HG02970 (cell line): ENCODE results near the gene BRMS1.
"Not testable (repeated sequence)": the region's sequence is repeated elsewhere in the genome, so short reads cannot be mapped to it uniquely, and the experiment has no call there.

Experiments used
- ATAC-seq: cut with Tn5 transposase; IDR thresholded peaks from one replicate; pipeline ENCODE4 v1.9.1; 2021; ENCODE audit warnings: mild to moderate bottlenecking, moderate library complexity, moderate number of reproducible peaks; ENCODE audit not compliant: unreplicated experiment, low FRiP score

BRMS1 gene

GRCh38 chr11:66326261-66327111, 18.4 kb downstream of the BRMS1 start:
- no peak for ATAC-seq

GRCh38 chr11:66325263-66325671, 19.6 kb downstream of the BRMS1 start:
- ATAC-seq, result no peak

DNA sequence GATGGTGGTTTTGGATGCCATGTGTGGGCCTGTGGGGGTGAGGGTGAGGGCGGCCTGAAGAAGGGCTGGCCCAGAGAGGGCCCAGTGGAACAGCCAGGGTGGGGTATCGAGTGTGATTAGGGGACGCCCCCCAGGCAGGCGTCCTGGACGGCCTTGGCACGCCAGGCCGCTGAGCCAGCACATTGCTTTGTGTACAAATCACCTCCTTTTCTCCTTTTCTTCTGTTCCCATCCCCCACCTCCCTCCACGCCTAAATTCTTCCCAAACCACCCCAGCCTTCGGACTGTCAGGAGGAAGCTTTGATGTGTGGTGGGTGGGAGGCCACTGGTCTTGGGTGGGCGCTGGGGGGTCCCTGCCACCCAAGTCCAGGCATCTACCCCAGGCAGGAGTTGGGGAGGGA, 20.2 kb downstream of the BRMS1 start:
- ATAC-seq, result no peak

GRCh38 chr11:66323684-66324083, 21.2 kb downstream of the BRMS1 start:
- ATAC-seq, result no peak

DNA sequence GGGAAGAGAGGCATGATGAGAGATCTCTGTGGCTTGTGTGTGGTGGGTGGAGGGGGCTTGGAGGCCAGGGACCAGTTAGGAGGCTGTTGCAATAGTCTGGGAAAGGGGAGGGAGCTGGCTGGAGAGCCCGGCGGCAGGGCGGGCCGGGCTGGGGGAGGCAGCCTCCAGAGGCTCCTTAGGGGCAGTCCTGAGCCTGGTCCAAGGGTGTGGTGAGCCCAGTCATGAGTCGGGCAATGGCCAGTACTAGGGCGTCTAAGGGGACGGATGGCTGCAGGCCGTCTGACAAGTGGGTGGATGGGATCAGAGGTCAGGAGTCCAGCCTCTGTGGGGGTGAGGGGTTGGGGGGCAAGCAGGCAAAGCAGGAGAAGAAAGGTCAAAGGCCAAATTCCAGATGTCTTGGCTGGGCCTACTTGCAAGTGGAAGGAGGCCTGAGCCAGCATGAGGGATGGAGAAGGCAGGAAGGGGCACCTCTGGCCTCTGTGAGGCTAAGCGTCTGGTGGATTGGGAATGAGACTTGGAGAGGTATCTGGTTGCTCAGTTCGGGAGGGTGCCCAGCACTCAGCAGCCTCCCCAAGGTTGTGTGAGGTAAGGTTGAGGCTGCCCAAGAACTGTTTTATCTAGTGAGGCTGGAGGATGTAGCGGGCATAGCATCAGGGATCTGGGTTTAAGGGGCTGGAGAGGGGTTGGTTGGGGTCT, 22.0 kb downstream of the BRMS1 start:
- no peak for ATAC-seq

DNA sequence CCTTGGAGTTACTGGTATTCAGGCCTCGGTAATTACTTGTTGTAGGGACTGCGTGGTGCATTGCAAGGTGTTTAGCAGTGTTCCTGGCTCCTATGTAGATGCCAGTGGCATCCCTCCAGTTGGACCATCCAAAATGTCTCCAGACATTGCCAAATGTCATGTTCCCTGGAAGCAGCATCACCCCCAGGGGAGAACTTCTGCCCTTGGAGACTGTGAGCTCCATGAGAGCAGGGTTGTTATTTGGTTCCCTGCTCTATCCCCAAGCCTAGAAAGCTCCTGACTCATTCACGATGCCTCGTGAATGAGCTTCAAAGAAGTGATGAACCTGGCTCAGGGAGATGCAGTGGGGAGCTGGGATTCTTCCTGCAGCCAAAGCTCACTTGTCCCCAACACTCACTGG, 23.3 kb downstream of the BRMS1 start:
- ATAC-seq, result no peak

GRCh38 chr11:66320748-66321147, 24.2 kb downstream of the BRMS1 start:
- not testable (repeated sequence) for ATAC-seq

GRCh38 chr11:66320289-66320688, 24.6 kb downstream of the BRMS1 start:
- not testable (repeated sequence) for ATAC-seq

- no peak for ATAC-seq
Observed at GRCh38 chr11:66318600-66318970, 26.3 kb downstream of the BRMS1 start.

GRCh38 chr11:66317723-66318599, 26.9 kb downstream of the BRMS1 start:
- no peak for ATAC-seq

DNA sequence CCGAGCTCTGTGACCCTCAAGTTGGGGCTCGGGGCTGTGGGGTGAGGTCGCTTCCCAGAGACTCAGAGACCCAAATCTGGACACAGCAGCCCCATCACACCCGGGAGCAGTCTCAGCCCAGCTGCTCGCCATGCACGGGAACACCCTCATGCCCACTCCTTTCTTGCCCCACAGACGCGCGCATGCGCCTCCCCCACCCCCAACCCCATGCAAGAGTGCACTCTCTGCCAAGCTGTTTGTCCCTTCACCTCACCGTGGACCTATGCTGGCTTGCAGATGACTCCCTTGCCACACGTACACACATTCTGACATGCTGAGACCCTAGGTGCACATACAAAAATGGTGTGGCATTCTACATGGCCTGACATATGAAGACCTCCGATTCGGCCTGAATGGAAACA, 27.6 kb downstream of the BRMS1 start:
- no peak for ATAC-seq

DNA sequence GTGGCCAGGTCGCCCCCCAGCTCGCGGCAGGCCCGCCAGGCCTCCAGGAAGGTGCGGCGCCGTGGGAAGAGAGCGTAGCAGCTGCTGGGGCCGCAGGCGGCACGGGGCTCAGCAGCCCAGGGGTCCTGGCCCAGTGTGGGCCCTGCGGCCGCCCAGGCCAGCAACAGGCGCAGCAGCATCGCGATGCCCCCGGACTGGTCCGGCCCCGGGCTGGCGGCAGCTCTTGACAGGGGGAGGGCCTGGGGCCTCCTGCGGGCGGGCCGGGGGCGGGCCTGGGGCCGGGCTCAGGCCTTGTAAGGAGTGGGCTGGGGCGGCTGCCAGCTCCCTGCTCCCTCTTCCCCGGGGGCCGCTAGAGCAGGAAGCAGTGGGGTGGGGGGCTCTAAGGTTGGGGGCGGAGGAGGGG, 28.1 kb downstream of the BRMS1 start, which contains the start of gene CD248:
CD248 (minus strand) TSS at position 196 of the 403 bp plus-strand sequence; CDS start at position 179, 17 bp downstream.
- ATAC-seq, result no peak

DNA sequence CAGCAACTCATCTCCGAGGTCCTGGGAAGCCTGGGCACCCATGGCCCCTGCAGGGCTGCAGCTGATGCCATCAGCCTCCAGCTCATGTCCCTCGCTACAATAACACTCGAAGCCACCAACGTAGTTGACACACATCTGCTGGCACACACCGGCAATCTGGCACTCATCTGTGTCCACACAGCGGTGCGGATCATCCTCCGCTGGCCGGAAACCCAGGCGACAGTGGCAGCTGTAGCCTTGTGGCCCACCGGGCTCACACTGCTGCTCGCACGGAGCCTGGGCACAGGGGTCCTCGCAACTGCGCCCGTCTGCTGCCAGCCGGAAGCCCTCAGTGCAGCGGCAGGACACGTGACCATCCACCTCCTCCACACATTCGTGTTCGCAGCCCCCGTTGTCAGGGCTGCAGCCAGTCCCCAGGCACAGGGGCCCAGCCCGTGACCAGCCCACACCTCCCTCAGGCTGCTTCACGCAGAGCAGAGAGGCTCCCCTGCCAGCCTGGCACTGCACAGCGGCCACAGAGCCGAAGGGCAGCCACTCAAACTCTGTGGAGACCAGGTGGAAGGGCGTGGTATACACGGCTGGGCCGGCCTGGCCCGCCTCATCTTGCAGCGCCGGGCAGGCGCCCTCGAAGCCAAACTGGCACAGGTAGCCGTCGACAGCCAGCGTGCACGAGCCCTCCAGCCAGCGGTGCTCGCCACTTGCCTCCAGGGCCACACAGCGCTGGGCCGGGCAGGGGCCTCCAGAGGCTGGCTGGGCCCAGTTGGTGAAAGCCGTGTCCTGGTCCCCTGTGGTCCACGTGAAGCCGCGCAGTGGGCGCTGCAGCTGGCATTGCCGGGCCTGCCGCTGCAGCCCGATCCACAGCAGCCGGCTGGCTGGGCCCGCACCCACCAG, 28.7 kb downstream of the BRMS1 start:
- ATAC-seq, result no peak

GRCh38 chr11:66315498-66315885, 29.4 kb downstream of the BRMS1 start:
- no peak for ATAC-seq

- no peak for ATAC-seq
Observed at GRCh38 chr11:66314561-66315497, 30.1 kb downstream of the BRMS1 start.

- ATAC-seq, result no peak
Observed at GRCh38 chr11:66314186-66314501, 30.8 kb downstream of the BRMS1 start.

DNA sequence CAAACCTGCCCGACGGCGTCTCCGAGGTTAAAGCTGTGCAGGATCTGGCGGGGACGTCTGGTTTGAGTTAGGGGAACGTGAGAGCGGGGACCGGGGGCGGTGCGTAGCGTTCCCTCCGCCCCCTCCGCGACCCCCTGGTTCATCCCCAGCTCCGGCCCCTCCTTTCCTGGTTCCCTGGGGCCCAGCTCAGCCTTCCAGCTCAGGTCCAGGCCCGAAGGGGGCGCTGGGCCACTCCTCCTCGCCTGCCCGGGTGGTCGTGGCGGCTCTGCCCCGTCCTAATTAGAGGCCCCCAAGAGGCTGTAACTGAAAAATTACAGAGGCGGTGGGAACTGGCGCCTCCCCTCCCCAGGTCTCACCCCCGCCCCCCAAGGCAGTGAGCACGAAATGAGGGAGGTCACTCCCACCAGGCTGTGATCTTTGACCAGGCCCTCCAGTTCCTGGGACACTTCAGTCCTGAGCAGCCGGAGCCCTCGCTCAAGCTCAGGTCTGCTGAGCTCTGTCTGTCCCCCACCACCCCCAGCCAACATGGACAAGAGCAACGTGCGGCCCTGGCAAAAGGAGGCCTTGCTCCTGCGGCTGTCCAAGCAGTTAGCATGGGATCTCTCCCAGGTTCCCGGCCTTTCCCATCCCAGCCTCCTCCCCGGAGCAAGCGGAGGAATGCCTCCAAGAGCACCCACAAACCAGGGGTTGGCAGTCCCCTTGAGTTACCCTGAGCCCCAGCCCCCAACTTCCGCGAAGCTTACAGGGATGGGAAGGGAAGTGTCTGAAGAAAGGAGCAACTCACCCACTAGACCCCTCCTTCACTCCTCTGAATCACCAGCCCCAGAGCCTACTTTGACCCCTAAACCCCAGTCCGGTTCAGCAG, 31.4 kb downstream of the BRMS1 start:
- no peak for ATAC-seq
